WTC11 (cell line): ENCODE measurements around the gene RHOU.

Experiments used
- ATF3 ChIP-seq: sonication (generic); formaldehyde crosslinking; conservative IDR thresholded peaks from 2 replicates; pipeline ENCODE4 v1.8.1; 2022; ENCODE audit warnings: mild to moderate bottlenecking, missing genetic modification reagents
- FOXK1 ChIP-seq: sonication (generic); formaldehyde crosslinking; IDR thresholded peaks from 2 replicates; pipeline ENCODE4 v1.8.0; 2022; ENCODE audit warnings: mild to moderate bottlenecking, moderate library complexity, missing genetic modification reagents
- NFE2L1 ChIP-seq: sonication (generic); formaldehyde crosslinking; IDR thresholded peaks from 2 replicates; pipeline ENCODE4 v1.8.1; 2023; ENCODE audit warnings: missing genetic modification reagents
- ZNF121 ChIP-seq: sonication (generic); formaldehyde crosslinking; IDR thresholded peaks from 2 replicates; pipeline ENCODE4 v1.8.0; 2023; ENCODE audit warnings: missing genetic modification reagents
- ZNF263 ChIP-seq: sonication (generic); formaldehyde crosslinking; IDR thresholded peaks from 2 replicates; pipeline ENCODE4 v1.8.1; 2022; ENCODE audit warnings: low read depth, mild to moderate bottlenecking, moderate library complexity, missing genetic modification reagents
- ZNF512 ChIP-seq: sonication (generic); formaldehyde crosslinking; IDR thresholded peaks from 2 replicates; pipeline ENCODE4 v1.8.1; 2022; ENCODE audit warnings: missing genetic modification reagents, borderline replicate concordance
- TF ChIP-seq, protein P1 (sequence below): fragments of 200-600 bp; IDR thresholded peaks from 2 replicates; pipeline ENCODE4 v1.8.0; 2022; ENCODE audit warnings: antibody characterized with exemption
- TF ChIP-seq, protein P2 (sequence below): sonication (generic); formaldehyde crosslinking; IDR thresholded peaks from 2 replicates; pipeline ENCODE4 v1.8.0; 2022; ENCODE audit warnings: mild to moderate bottlenecking, missing genetic modification reagents
- TF ChIP-seq, protein P3 (sequence below): sonication (generic); formaldehyde crosslinking; IDR thresholded peaks from 2 replicates; pipeline ENCODE4 v1.8.1; 2023; ENCODE audit warnings: mild to moderate bottlenecking, missing genetic modification reagents, moderate library complexity

DNA sequence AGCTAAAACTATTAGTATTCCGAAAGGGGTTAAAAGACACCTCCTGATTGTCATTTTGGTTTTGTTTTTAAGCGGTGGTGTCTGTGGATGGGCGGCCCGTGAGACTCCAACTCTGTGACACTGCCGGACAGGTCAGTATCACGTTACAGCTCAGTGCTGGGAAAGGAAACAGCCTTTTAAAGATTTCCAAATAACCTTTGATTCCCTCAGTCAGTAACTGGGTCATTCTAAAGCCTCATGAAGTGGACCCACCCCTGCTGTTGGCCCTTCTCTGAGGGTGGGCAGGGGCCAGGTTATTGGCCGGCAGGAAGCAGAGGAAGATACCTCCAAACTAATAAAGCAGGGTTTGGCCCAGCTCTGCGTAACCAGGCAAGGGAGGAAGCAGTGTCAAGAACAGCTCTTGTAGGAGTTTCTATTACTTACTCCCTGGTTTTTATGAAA, 2.3 kb downstream of the RHOU start:
- TF ChIP-seq, protein P1, sequence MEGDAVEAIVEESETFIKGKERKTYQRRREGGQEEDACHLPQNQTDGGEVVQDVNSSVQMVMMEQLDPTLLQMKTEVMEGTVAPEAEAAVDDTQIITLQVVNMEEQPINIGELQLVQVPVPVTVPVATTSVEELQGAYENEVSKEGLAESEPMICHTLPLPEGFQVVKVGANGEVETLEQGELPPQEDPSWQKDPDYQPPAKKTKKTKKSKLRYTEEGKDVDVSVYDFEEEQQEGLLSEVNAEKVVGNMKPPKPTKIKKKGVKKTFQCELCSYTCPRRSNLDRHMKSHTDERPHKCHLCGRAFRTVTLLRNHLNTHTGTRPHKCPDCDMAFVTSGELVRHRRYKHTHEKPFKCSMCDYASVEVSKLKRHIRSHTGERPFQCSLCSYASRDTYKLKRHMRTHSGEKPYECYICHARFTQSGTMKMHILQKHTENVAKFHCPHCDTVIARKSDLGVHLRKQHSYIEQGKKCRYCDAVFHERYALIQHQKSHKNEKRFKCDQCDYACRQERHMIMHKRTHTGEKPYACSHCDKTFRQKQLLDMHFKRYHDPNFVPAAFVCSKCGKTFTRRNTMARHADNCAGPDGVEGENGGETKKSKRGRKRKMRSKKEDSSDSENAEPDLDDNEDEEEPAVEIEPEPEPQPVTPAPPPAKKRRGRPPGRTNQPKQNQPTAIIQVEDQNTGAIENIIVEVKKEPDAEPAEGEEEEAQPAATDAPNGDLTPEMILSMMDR = no peak
- TF ChIP-seq ATF3 (CRISPR knock-in tag) (no peak), ZNF263 (no peak), NFE2L1 (CRISPR knock-in tag) (no peak), ZNF512 (CRISPR knock-in tag) (no peak), FOXK1 (no peak), ZNF121 (CRISPR knock-in tag) (no peak)
- TF ChIP-seq, protein P2, sequence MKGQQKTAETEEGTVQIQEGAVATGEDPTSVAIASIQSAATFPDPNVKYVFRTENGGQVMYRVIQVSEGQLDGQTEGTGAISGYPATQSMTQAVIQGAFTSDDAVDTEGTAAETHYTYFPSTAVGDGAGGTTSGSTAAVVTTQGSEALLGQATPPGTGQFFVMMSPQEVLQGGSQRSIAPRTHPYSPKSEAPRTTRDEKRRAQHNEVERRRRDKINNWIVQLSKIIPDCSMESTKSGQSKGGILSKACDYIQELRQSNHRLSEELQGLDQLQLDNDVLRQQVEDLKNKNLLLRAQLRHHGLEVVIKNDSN (CRISPR knock-in tag) = no peak
- TF ChIP-seq, protein P3, sequence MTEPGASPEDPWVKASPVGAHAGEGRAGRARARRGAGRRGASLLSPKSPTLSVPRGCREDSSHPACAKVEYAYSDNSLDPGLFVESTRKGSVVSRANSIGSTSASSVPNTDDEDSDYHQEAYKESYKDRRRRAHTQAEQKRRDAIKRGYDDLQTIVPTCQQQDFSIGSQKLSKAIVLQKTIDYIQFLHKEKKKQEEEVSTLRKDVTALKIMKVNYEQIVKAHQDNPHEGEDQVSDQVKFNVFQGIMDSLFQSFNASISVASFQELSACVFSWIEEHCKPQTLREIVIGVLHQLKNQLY (CRISPR knock-in tag) = no peak
